Right ventricle myocardium inferior (tissue), 1 donor: ENCODE measurements around the gene YIPF4. TPM values are rescaled to one million over a fixed set of nuclear protein-coding genes. Genes with fewer than 3 reads are reported as not detected.
"Not testable (repeated sequence)": the region's sequence is repeated elsewhere in the genome, so short reads cannot be mapped to it uniquely, and the experiment has no call there.

ENCODE experiments used
- ATAC-seq: fragments of 200-7000 bp; cut with Tn5 transposase; one replicate; pipeline ENCODE4 v1.9.1; 2020; ENCODE audit warnings: mild to moderate bottlenecking, moderate library complexity
- DNase-seq: peaks from one replicate; pipeline ENCODE4 v3.0.0; 2021; ENCODE audit errors: missing footprints
- intact Hi-C: fragments of 100-400 bp; cut with DNase I; formaldehyde crosslinking; loops from one replicate; pipeline ENCODE4 v1.11.0; 2022
- total RNA-seq: library from RNA; stranded (reverse); fragmentation: NEBNext Ultra II Directional; extraction: Animal tissue kit (Norgen Biotek cat#: 25700); gene quantifications from one replicate; pipeline ENCODE4 v1.2.1, GENCODE V29; 2021
- donor health status: DM: no; HTN: yes; CAD: no; lungs with severe emphysema.

YIPF4 gene
- total RNA-seq, 1 donor from 2014 or later: 77.2 TPM

DNA sequence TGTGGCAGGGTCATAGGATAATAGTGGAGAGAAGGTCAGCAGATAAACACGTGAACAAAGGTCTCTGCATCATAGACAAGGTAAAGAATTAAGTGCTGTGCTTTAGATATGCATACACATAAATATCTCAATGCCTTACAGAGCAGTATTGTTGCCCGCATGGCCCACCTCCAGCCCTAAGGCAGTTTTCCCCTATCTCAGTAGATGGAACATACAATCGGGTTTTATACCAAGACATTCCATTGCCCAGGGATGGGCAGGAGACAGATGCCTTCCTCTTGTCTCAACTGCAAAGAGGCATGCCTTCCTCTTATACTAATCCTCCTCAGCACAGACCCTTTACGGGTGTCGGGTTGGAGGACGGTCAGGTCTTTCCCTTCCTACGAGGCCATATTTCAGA lies 1.9 kb upstream of the YIPF4 start:
- intact Hi-C loops: loop anchor here (10.0 kb wide), 1 partner anchor 111 kb away; the partner anchor contains the start of gene SLC30A6

GRCh38 chr2:32277363-32277673 lies 386 bp upstream of the YIPF4 start:
- DNase-seq (no peak), ATAC-seq (no peak)
- intact Hi-C loops: loop anchor here (10.0 kb wide), 1 partner anchor 113 kb away; the partner anchor contains the start of gene SLC30A6

More for the DNA sequence above, 1.9 kb upstream of the YIPF4 start:
- DNase-seq, ATAC-seq: not testable (repeated sequence)

GRCh38 chr2:32278478-32278853 lies 762 bp downstream of the YIPF4 start:
- ATAC-seq (no peak), DNase-seq (no peak)
- intact Hi-C loops: loop anchor here (10.0 kb wide), 1 partner anchor 114 kb away; the partner anchor contains the start of gene SLC30A6

DNA sequence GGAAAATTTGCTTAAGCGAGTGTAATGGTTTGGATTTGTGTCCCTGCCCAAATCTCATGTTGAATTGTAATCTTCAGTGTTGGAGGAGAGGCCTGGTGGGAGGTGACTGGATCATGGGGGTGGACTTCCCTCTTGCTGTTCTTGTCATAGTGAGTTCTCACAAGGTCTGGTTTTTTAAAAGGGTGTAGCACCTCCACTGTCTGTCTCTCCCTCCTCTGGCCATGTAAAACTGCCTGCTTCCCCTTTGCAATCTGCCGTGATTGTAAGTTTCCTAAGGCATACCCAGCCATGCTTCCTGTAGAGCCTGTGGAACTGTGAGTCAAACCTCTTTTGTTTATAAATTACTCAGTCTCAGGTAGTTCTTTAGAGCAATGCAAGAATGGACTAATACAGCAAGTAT lies 6.6 kb downstream of the YIPF4 start:
- intact Hi-C loops: no loop called here
- DNase-seq: no peak

GRCh38 chr2:32289165-32289999 lies 11.7 kb downstream of the YIPF4 start:
- DNase-seq (no peak), ATAC-seq (no peak)
- intact Hi-C loops: no loop called here

More for the DNA sequence above, 6.6 kb downstream of the YIPF4 start:
- peak; percentile 30 for ATAC-seq

DNA sequence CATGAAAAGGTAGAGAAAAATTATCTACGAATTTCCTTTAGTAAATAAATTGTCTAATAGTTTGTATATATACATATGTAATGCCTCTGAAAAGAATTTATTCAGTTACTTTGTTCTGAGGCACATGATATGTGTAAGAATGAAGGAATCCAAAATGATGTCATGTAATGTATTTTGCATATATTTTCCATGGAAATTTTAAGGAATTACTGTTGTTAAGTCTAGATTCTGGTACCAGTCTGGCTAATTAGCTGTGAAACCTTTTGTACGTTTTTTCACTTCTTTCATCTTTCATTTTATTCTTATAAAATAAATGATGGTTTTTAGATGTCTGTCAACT lies 12.3 kb downstream of the YIPF4 start:
- intact Hi-C loops: no loop called here
- DNase-seq (no peak), ATAC-seq (no peak)

GRCh38 chr2:32291746-32292145 lies 14.0 kb downstream of the YIPF4 start:
- no peak for DNase-seq
- ATAC-seq: no peak
- intact Hi-C loops: no loop called here

- ATAC-seq, DNase-seq, intact Hi-C loops: not testable (repeated sequence)
These were observed 15.8 kb downstream of the YIPF4 start for GRCh38 chr2:32293493-32293892.

DNA sequence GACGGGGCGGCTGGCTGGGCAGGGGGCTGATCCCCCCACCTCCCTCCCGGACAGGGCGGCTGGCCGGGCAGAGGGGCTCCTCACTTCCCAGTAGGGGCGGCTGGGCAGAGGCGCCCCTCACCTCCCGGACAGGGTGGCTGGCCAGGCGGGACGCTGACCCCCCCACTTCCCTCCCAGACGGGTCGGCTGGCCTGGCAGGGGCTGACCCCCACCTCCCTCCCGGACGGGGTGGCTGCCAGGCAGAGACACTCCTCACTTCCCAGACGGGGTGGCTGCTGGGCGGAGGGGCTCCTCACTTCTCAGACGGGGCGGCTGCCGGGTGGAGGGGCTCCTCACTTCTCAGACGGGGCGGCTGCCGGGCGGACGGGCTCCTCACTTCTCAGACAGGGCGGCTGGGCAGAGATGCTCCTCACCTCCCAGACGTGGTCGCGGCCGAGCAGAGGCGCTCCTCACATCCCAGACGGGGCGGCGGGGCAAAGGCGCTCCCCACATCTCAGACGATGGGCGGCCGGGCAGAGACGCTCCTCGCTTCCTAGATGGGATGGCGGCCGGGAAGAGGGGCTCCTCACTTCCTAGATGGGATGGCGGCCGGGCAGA lies 16.4 kb downstream of the YIPF4 start:
- intact Hi-C loops, DNase-seq, ATAC-seq: not testable (repeated sequence)

DNA sequence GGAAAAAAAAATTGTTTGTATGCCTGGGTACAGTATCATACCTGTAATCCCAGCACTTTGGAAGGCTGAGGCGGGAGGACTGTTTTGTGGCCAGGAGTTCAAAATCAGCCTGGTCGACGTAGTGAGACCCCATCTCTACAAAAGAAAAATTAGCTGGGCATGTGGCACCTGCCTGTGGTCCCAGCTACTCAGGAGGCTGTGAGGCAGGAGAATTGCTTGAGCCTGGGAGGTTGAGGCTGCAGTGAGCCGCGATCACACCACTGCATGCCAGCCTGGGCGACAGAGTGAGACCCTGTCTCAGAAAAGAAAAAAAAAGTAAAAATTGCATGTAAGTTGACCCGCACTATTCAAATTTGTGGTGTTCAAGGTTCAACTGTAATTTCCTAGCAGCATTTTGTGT lies 32.9 kb downstream of the YIPF4 start:
- DNase-seq (no peak), ATAC-seq (no peak)
- intact Hi-C loops: no loop called here

- ATAC-seq: no peak
- intact Hi-C loops: no loop called here
- DNase-seq: no peak
These were observed 37.2 kb downstream of the YIPF4 start for GRCh38 chr2:32314886-32315285.

DNA sequence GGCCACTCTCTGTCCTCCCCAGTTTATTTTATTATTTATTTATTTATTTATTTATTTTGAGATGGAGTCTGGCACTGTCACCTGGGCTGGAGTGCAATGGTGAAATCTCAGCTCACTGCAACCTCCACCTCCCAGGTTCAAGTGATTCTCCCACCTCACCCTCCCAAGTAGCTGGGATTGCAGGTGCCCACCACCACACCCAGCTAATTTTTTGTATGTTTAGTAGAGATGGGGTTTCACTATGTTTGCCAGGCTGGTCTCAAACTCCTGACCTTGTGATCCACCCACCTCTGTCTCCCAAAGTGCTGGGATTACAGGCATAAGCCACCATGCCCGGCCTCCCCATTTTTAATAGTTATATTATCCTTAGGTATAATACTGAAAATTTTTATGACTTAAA lies 51.0 kb downstream of the YIPF4 start:
- DNase-seq, intact Hi-C loops, ATAC-seq: not testable (repeated sequence)

GRCh38 chr2:32329180-32329980 lies 51.7 kb downstream of the YIPF4 start:
- DNase-seq, intact Hi-C loops, ATAC-seq: not testable (repeated sequence)

DNA sequence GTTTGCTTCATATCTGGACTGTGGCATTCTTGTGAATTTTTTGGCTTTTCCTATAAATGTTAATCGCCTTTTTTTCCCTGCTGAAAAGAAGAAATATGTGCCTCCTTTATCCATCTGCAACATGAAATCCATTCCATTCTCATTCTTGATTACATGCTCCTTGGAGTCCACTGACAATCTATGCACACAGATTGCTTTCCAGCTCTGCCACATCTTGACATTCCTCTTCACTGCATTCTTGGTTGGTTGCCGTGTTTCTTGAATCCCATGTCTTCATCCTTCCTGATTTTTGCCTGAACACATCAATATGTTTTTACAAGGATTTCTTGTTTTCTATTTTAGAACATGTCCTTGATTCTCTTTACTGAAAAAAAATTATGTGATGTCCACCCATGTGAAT lies 52.4 kb downstream of the YIPF4 start:
- no peak for DNase-seq
- no peak for ATAC-seq
- intact Hi-C loops: no loop called here

- no peak for ATAC-seq
- DNase-seq: no peak
- intact Hi-C loops: no loop called here
These were observed 65.1 kb downstream of the YIPF4 start for GRCh38 chr2:32342801-32343200.

DNA sequence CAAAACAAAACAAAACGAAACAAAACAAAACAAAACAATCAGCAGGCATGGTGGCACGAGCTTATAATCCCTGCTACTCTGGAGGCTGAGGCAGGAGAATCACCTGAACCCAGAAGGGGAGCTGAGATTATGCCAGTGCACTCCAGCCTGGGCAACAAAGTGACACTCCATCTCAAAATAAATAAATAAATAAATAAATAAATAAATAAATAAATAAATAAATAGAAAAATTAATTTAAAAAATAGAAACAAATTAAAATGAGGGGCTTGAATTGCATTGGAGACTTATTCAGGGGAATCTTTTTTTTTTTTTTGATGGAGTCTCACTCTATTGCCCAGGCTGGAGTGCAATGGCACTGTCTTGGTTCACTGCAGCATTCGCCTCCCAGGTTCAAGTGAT lies 73.1 kb downstream of the YIPF4 start:
- ATAC-seq, intact Hi-C loops: not testable (repeated sequence)

GRCh38 chr2:32355976-32356680 lies 78.4 kb downstream of the YIPF4 start:
- intact Hi-C loops: no loop called here
- DNase-seq: no peak
- no peak for ATAC-seq

More for the DNA sequence above, 73.1 kb downstream of the YIPF4 start:
- DNase-seq: not testable (repeated sequence)

- intact Hi-C loops: no loop called here
- ATAC-seq (peak; percentile 98), DNase-seq (peak; percentile 99)
These were observed 79.1 kb downstream of the YIPF4 start, which contains the start of gene BIRC6 for GRCh38 chr2:32356681-32357317. BIRC6 (plus strand) TSS chr2:32357023; CDS start chr2:32357162, 139 bp downstream.
